ENCODE measurements around the gene ATP1A4. TPM values are rescaled to one million over a fixed set of nuclear protein-coding genes. Genes with fewer than 3 reads are reported as not detected.

ATP1A4 gene
- polyA plus RNA-seq, 1 donor = 0.27 TPM

DNA sequence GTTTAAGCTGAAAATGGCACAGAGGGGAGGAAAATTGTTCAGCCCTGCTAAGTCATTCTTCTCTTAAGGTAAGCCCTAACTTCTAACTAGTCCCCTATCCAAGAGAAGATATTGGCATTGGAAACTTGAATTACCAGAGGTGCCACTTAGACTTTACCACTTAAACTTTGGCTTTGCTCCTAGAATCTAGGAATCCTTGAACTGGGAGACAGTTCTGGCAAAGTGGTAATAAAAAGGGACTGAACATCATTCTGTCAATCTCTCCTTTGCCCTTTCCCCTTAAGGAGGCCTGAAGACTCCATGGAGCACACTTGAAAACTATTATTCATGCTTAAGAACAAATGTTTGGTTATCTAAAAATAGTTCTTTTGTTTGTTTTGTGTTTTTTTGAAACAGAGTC is 8.4 kb downstream of the ATP1A4 start:
- no peaks in the 10 kb centered on the region for H3K36me3 ChIP-seq (ENCODE audit: control insufficient read depth, insufficient read depth, low read length)
- no peak overlapping the region for H3K27ac ChIP-seq (ENCODE audit: low read length)

DNA sequence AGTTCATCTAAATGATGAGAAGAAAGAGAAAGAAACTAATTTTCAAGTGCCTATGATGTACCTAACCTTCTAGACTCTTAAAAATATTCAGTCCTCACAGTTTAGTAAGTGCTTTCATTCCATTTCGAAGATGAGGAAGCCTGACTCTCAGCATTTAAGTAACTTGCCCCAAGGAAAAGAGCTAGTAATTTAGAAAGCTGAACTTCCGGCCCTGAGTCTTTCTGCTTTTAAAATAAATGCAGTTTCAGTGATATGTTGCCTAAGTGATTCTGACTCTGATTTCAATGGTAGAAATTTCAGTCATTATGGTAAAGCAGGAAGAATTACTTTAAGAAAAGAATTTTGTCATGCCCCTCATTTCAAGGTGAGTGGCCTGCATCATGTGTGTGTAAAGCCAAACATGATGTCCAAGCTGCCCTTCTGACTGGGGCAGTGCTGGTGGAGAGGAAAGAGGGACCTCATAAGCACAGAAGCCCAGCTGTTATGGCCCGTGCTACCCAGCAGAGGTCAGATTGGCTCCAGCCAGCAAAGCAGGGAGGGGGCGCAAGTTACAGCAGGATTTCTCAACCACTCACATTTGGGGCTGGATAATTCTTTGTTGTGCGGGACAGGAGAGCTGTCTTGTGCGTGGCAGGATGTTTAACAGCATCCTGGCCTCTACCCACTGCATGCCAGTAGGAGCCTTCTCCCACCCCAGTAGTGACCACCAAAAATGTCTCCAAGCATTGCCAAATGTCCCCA is 10.7 kb downstream of the ATP1A4 start:
- H3K4me3 ChIP-seq (ENCODE audit: low read length) = no peak overlapping the region
- H3K27me3 ChIP-seq (ENCODE audit: control insufficient read depth, insufficient read depth, low read length) = no peaks in the 10 kb centered on the region
- H3K9me3 ChIP-seq (ENCODE audit: control insufficient read depth, low read depth, low read length) = no peaks in the 10 kb centered on the region
- H3K4me1 ChIP-seq (ENCODE audit: control insufficient read depth, insufficient read depth, low read length) = no peaks in the 10 kb centered on the region
- H3K36me3 ChIP-seq (ENCODE audit: control insufficient read depth, insufficient read depth, low read length) = no peaks in the 10 kb centered on the region
- peak in 1 of 2 donors; percentile 12 for DNase-seq
- no peak overlapping the region for H3K27ac ChIP-seq (ENCODE audit: low read length)
- WGBS (ENCODE audit: insufficient coverage, low lambda C conversion rate) = no CpG with 5 or more reads among the region's 6 CpGs

More for the DNA sequence above, 8.4 kb downstream of the ATP1A4 start:
- H3K27me3 ChIP-seq (ENCODE audit: control insufficient read depth, insufficient read depth, low read length) = no peaks in the 10 kb centered on the region
- no peaks in the 10 kb centered on the region for H3K4me1 ChIP-seq (ENCODE audit: control insufficient read depth, insufficient read depth, low read length)
- no peak overlapping the region for H3K4me3 ChIP-seq (ENCODE audit: low read length)
- H3K9me3 ChIP-seq (ENCODE audit: control insufficient read depth, low read depth, low read length) = no peaks in the 10 kb centered on the region
- no peak for DNase-seq

DNA sequence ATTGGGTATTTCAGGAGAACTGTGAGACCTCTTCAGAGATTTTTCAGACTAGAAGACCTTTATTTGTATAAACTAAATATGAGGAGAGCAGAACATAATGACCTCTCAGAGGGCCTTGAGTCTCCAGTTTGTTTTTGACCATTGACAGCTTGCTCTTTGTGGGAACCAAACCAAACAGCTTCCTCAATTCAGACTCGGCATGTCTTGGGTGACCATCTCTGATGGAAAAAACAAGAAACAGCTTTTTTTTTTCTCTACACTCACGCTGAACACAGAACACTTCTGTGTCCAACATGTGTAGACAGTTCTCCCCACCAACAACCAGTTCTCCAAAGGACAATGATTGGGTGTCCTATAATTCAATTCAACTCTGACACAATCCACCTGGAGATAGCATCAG is 11.5 kb downstream of the ATP1A4 start:
- H3K4me1 ChIP-seq (ENCODE audit: control insufficient read depth, insufficient read depth, low read length) = no peaks in the 10 kb centered on the region
- no peak overlapping the region for H3K4me3 ChIP-seq (ENCODE audit: low read length)
- H3K36me3 ChIP-seq (ENCODE audit: control insufficient read depth, insufficient read depth, low read length) = no peaks in the 10 kb centered on the region
- DNase-seq = no peak
- H3K27ac ChIP-seq (ENCODE audit: low read length) = no peak overlapping the region
- no peaks in the 10 kb centered on the region for H3K9me3 ChIP-seq (ENCODE audit: control insufficient read depth, low read depth, low read length)
- WGBS (ENCODE audit: insufficient coverage, low lambda C conversion rate) = 100% methylated on average over 1 of the region's 2 CpGs
- no peaks in the 10 kb centered on the region for H3K27me3 ChIP-seq (ENCODE audit: control insufficient read depth, insufficient read depth, low read length)

DNA sequence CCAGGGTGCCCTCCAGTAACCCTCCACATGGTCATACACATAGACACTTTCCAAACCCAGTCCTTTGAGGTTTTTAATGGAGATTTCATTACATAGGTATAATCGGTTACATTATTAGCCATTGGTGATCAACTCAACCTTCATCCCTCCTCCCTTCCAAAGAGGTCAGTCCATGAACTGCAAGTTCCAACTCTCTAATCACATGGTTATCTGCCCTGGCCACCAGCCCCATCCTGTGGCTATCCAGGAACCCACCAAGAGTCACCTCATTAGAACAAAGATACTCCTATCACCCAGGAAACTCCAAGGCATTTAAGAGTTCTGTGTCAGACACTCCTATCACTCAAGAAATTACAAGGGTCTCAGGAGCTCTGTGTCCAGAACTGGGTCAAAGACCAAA is 12.2 kb downstream of the ATP1A4 start:
- DNase-seq = no peak
- WGBS (ENCODE audit: insufficient coverage, low lambda C conversion rate) = no CpG with 5 or more reads among the region's 1 CpG
- H3K9me3 ChIP-seq (ENCODE audit: control insufficient read depth, low read depth, low read length) = no peaks in the 10 kb centered on the region

DNA sequence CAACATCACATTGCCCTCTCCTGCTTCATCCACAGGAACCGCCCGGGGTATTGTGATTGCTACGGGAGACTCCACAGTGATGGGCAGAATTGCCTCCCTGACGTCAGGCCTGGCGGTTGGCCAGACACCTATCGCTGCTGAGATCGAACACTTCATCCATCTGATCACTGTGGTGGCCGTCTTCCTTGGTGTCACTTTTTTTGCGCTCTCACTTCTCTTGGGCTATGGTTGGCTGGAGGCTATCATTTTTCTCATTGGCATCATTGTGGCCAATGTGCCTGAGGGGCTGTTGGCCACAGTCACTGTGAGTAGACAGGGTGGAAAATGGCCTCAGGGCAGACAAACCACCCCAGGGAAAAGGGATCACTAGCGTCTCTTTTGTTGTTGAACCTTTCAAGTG is 12.7 kb downstream of the ATP1A4 start:
- no CpG with 5 or more reads among the region's 10 CpGs for WGBS (ENCODE audit: insufficient coverage, low lambda C conversion rate)
- Histone ChIP-seq H3K4me3 (ENCODE audit: low read length) (no peak overlapping the region), H3K9me3 (ENCODE audit: control insufficient read depth, low read depth, low read length) (no peaks in the 10 kb centered on the region), H3K27me3 (ENCODE audit: control insufficient read depth, insufficient read depth, low read length) (peaks cover 3% of the 10 kb centered on the region), H3K36me3 (ENCODE audit: control insufficient read depth, insufficient read depth, low read length) (no peaks in the 10 kb centered on the region), H3K27ac (ENCODE audit: low read length) (no peak overlapping the region), H3K4me1 (ENCODE audit: control insufficient read depth, insufficient read depth, low read length) (no peaks in the 10 kb centered on the region)
- DNase-seq = no peak

More for the DNA sequence above, 12.2 kb downstream of the ATP1A4 start:
- Histone ChIP-seq H3K36me3 (ENCODE audit: control insufficient read depth, insufficient read depth, low read length) (no peaks in the 10 kb centered on the region), H3K4me1 (ENCODE audit: control insufficient read depth, insufficient read depth, low read length) (no peaks in the 10 kb centered on the region), H3K27ac (ENCODE audit: low read length) (no peak overlapping the region), H3K4me3 (ENCODE audit: low read length) (no peak overlapping the region), H3K27me3 (ENCODE audit: control insufficient read depth, insufficient read depth, low read length) (no peaks in the 10 kb centered on the region)

DNA sequence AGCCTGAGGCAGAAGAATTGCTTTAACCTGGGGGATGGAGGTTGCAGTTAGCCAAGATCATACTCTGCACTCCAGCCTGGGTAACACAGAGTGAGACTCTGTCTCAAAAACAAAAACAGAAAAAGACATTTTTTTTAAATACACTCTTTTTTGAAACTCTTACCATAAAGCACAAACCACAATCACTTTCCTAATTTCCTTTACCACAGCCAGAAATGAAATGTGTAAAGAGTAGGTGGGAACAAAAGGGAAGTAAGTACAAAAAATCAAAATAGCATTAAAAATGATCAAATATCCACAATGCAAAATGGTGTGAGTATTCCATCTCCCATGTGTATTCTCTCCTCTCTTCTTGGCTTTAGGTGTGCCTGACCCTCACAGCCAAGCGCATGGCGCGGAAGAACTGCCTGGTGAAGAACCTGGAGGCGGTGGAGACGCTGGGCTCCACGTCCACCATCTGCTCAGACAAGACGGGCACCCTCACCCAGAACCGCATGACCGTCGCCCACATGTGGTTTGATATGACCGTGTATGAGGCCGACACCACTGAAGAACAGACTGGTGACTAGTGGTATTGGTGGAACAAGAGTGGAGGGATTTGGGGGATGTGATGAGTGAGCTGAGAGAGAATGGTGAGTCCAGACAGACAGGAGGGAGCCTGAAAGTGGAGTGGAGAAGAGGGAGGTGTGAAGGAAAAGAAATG is 14.9 kb downstream of the ATP1A4 start:
- H3K4me3 ChIP-seq (ENCODE audit: low read length) = no peak overlapping the region
- no peaks in the 10 kb centered on the region for H3K9me3 ChIP-seq (ENCODE audit: control insufficient read depth, low read depth, low read length)
- H3K27me3 ChIP-seq (ENCODE audit: control insufficient read depth, insufficient read depth, low read length) = peaks cover 8% of the 10 kb centered on the region
- H3K4me1 ChIP-seq (ENCODE audit: control insufficient read depth, insufficient read depth, low read length) = no peaks in the 10 kb centered on the region
- no peaks in the 10 kb centered on the region for H3K36me3 ChIP-seq (ENCODE audit: control insufficient read depth, insufficient read depth, low read length)
- WGBS (ENCODE audit: insufficient coverage, low lambda C conversion rate) = no CpG with 5 or more reads among the region's 12 CpGs
- no peak overlapping the region for H3K27ac ChIP-seq (ENCODE audit: low read length)
- DNase-seq = no peak

DNA sequence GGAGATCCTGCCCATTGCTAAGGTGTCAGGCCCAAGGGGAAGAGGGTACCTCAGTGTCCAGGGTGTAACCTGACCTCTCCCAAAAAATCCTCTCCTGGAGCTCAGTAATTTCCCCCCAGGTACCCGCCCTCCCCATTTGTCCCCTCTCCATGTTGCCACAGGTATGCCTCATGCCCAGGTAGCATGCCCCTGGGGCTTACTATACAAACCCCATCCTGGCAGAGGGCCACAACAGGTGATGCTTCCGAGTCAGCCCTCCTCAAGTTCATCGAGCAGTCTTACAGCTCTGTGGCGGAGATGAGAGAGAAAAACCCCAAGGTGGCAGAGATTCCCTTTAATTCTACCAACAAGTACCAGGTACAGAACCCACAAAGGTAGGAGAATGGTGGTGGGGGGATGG is 15.7 kb downstream of the ATP1A4 start:
- H3K27ac ChIP-seq (ENCODE audit: low read length) = no peak overlapping the region
- H3K36me3 ChIP-seq (ENCODE audit: control insufficient read depth, insufficient read depth, low read length) = no peaks in the 10 kb centered on the region
- 60% methylated on average over 1 of the region's 4 CpGs for WGBS (ENCODE audit: insufficient coverage, low lambda C conversion rate)
- no peak overlapping the region for H3K4me3 ChIP-seq (ENCODE audit: low read length)
- H3K9me3 ChIP-seq (ENCODE audit: control insufficient read depth, low read depth, low read length) = no peaks in the 10 kb centered on the region
- DNase-seq = no peak
- H3K4me1 ChIP-seq (ENCODE audit: control insufficient read depth, insufficient read depth, low read length) = no peaks in the 10 kb centered on the region
- H3K27me3 ChIP-seq (ENCODE audit: control insufficient read depth, insufficient read depth, low read length) = peaks cover 9% of the 10 kb centered on the region

DNA sequence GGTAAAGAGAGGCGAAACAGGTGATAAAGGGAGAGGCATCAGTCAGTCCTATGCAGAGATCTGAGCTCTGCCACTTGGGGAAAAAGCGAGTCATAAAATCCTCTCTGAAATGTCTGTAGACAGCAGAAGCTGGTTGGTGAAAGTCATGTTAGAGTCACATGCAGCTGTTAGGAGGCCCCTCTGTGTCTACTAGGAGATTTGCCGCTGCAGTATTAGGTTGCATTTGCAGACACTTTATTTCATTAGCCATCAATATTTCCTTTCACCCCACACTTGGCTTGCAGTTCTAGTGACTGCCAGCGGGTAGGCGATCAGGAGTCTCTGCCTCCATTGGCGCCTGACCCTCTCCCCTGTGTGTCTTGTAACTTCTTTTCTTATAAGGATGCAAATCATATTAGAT is 16.2 kb downstream of the ATP1A4 start:
- no peaks in the 10 kb centered on the region for H3K36me3 ChIP-seq (ENCODE audit: control insufficient read depth, insufficient read depth, low read length)
- DNase-seq = no peak
- no peaks in the 10 kb centered on the region for H3K4me1 ChIP-seq (ENCODE audit: control insufficient read depth, insufficient read depth, low read length)
- 93% methylated on average over 3 of the region's 6 CpGs for whole genome bisulfite sequencing (ENCODE audit: insufficient coverage, low lambda C conversion rate)
- no peaks in the 10 kb centered on the region for H3K9me3 ChIP-seq (ENCODE audit: control insufficient read depth, low read depth, low read length)
- H3K4me3 ChIP-seq (ENCODE audit: low read length) = no peak overlapping the region
- peaks cover 9% of the 10 kb centered on the region for H3K27me3 ChIP-seq (ENCODE audit: control insufficient read depth, insufficient read depth, low read length)
- no peak overlapping the region for H3K27ac ChIP-seq (ENCODE audit: low read length)

DNA sequence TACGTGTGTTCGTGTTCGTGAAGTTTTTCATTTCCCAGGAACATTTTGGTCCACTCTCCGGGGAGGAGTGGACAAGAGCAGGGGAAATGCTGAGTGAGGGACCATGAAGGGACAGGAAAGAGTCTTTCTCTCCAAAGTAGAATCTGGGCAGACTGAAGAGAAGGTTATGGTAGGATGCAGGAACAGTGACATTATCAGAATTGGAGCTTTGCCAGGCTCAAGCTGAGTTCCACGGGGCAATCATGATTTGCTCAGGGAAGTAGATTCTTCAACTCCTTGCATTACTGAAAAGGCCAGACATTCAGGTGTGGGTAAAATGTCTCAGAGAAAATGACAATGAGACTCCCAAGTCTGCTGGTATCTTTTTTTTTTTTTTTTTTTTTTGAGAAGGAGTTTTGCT is 16.6 kb downstream of the ATP1A4 start:
- H3K4me1 ChIP-seq (ENCODE audit: control insufficient read depth, insufficient read depth, low read length) = no peaks in the 10 kb centered on the region
- H3K4me3 ChIP-seq (ENCODE audit: low read length) = no peak overlapping the region
- H3K9me3 ChIP-seq (ENCODE audit: control insufficient read depth, low read depth, low read length) = no peaks in the 10 kb centered on the region
- DNase-seq = no peak
- H3K36me3 ChIP-seq (ENCODE audit: control insufficient read depth, insufficient read depth, low read length) = no peaks in the 10 kb centered on the region
- no CpG with 5 or more reads among the region's 5 CpGs for WGBS (ENCODE audit: insufficient coverage, low lambda C conversion rate)
- peaks cover 9% of the 10 kb centered on the region for H3K27me3 ChIP-seq (ENCODE audit: control insufficient read depth, insufficient read depth, low read length)
- H3K27ac ChIP-seq (ENCODE audit: low read length) = no peak overlapping the region

DNA sequence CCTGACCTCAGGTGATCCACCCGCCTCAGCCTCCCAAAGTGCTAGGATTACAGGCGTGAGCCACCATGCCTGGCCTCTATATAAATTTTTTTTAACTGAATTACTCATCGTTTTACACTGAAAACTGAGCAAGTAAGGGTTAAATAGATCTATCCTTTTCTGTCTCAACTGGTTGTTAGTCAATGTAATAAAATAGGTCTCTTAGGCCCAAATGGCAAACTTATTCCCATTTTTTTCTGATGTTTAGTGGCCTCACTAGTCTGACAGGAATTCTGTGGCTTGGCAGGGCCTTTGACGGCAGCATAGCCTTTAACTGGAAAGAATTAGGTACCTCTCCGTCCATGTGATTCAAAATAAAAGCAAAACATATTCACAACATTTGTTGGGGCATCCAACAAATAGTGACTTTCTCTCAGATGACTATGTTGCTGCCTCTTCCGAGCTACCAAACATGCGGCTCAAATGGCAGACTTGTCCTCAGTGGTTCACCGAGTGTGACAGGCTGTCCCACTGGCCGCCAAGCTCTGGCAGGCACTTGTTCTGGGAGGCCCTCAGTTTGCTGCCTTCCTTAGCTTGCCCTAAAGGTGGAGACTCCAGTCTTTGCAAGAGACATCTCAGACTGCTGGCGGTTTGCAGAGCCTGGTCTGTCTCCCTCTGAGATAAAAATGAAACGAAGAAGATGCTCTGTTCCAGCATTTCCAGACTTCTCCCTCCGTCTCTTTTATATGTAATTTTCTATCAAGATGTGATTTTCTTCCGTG is 17.4 kb downstream of the ATP1A4 start:
- Histone ChIP-seq H3K36me3 (ENCODE audit: control insufficient read depth, insufficient read depth, low read length) (no peaks in the 10 kb centered on the region), H3K4me1 (ENCODE audit: control insufficient read depth, insufficient read depth, low read length) (no peaks in the 10 kb centered on the region), H3K27ac (ENCODE audit: low read length) (no peak overlapping the region), H3K27me3 (ENCODE audit: control insufficient read depth, insufficient read depth, low read length) (peaks cover 13% of the 10 kb centered on the region), H3K9me3 (ENCODE audit: control insufficient read depth, low read depth, low read length) (no peaks in the 10 kb centered on the region), H3K4me3 (ENCODE audit: low read length) (no peak overlapping the region)
- WGBS (ENCODE audit: insufficient coverage, low lambda C conversion rate) = 79% methylated on average over 2 of the region's 13 CpGs
- no peak for DNase-seq

Data from large intestine (tissue), 3 donors.